ENCODE measurements around the gene PRKCA. TPM values are rescaled to one million over a fixed set of nuclear protein-coding genes. Genes with fewer than 3 reads are reported as not detected.

Gene PRKCA
- total and polyA plus RNA-seq, 9 of the 15 experiments (the other 6 are each of a cell fraction or from before 2014, with no cell fraction given): 3.2 to 33.0 (median 17.8) TPM

DNA sequence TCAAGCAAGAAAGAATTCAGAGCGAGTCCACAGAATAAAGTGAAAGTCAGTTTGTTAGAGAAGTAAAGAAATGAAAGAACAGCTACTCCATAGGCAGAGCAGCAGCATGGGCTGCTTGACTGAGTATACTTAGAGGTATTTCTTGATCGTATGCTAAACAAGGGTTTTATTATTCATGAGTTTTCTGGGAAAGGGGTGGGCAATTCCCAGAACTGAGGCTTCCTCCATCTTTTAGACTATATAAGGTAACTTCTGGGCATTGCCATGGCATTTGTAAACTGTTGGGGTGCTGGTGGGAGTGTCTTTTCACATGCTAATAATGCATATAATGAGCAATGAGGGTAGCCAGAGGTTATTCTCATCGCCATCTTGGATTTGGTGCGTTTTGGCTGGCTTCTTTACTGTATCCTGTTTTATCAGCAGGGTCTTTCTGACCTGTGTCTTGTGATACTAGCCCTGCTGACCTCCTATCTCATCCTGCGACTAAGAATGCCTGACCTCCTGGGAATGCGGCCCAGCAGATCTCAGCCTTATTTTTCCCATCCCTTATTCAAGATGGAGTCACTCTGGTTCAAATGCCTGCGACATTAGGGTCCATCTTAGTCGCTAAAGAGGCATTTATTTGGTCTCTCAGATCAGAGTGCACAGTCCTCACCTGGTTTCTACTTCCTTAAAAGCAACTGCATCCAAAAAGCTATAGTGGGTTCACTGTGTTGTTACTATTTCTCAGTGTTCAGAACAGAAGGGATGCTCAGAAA lies 432.0 kb downstream of the PRKCA start (continued):
- TF ChIP-seq, protein P1, sequence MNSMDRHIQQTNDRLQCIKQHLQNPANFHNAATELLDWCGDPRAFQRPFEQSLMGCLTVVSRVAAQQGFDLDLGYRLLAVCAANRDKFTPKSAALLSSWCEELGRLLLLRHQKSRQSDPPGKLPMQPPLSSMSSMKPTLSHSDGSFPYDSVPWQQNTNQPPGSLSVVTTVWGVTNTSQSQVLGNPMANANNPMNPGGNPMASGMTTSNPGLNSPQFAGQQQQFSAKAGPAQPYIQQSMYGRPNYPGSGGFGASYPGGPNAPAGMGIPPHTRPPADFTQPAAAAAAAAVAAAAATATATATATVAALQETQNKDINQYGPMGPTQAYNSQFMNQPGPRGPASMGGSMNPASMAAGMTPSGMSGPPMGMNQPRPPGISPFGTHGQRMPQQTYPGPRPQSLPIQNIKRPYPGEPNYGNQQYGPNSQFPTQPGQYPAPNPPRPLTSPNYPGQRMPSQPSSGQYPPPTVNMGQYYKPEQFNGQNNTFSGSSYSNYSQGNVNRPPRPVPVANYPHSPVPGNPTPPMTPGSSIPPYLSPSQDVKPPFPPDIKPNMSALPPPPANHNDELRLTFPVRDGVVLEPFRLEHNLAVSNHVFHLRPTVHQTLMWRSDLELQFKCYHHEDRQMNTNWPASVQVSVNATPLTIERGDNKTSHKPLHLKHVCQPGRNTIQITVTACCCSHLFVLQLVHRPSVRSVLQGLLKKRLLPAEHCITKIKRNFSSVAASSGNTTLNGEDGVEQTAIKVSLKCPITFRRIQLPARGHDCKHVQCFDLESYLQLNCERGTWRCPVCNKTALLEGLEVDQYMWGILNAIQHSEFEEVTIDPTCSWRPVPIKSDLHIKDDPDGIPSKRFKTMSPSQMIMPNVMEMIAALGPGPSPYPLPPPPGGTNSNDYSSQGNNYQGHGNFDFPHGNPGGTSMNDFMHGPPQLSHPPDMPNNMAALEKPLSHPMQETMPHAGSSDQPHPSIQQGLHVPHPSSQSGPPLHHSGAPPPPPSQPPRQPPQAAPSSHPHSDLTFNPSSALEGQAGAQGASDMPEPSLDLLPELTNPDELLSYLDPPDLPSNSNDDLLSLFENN (IDR thresholded peaks at IDR 0.05; ENCODE audit: low read depth in 2 of 2, low read length in 2 of 2): no peak
- TF ChIP-seq NR2C2 (CRISPR knock-in tag; IDR thresholded peaks at IDR 0.05): no peak
- peak; percentile 46; the same call in 1 of the 2 replicates for TF ChIP-seq NR2C2 (tag; IDR thresholded peaks at IDR 0.05)
- peak; percentile 78; the same call in 1 of the 2 replicates for TF ChIP-seq BACH1 (tag; IDR thresholded peaks at IDR 0.05)
- no peak for TF ChIP-seq TRIM24 (IDR thresholded peaks at IDR 0.05)
- no peak for TF ChIP-seq TRIM28 (IDR thresholded peaks at IDR 0.05)
- 0 out of 4 replicates have a peak, but pooled peaks of 1 of the 2 experiments have one; percentile 40 for TF ChIP-seq SRF (CRISPR knock-in tag; IDR thresholded peaks at IDR 0.05)
- no peak for TF ChIP-seq ZNF431 (CRISPR knock-in tag; IDR thresholded peaks at IDR 0.05)
- 0 out of 2 replicates have a peak, but pooled peaks have one; percentile 55 for TF ChIP-seq ZNF589 (CRISPR knock-in tag; IDR thresholded peaks at IDR 0.05; ENCODE audit: low read depth)
- TF ChIP-seq, protein P2, sequence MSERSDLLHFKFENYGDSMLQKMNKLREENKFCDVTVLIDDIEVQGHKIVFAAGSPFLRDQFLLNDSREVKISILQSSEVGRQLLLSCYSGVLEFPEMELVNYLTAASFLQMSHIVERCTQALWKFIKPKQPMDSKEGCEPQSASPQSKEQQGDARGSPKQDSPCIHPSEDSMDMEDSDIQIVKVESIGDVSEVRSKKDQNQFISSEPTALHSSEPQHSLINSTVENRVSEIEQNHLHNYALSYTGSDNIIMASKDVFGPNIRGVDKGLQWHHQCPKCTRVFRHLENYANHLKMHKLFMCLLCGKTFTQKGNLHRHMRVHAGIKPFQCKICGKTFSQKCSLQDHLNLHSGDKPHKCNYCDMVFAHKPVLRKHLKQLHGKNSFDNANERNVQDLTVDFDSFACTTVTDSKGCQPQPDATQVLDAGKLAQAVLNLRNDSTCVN (CRISPR knock-in tag; IDR thresholded peaks at IDR 0.05): no peak
- TF ChIP-seq TBL1XR1 (IDR thresholded peaks at IDR 0.05; ENCODE audit: low read length in 2 of 2): no peak
- no peak for TF ChIP-seq ZNF586 (CRISPR knock-in tag; conservative IDR thresholded peaks at IDR 0.05)
- TF ChIP-seq ZNF311 (CRISPR knock-in tag; IDR thresholded peaks at IDR 0.05): peak; percentile 80; the same call in 1 of the 2 replicates
- TF ChIP-seq, protein P3, sequence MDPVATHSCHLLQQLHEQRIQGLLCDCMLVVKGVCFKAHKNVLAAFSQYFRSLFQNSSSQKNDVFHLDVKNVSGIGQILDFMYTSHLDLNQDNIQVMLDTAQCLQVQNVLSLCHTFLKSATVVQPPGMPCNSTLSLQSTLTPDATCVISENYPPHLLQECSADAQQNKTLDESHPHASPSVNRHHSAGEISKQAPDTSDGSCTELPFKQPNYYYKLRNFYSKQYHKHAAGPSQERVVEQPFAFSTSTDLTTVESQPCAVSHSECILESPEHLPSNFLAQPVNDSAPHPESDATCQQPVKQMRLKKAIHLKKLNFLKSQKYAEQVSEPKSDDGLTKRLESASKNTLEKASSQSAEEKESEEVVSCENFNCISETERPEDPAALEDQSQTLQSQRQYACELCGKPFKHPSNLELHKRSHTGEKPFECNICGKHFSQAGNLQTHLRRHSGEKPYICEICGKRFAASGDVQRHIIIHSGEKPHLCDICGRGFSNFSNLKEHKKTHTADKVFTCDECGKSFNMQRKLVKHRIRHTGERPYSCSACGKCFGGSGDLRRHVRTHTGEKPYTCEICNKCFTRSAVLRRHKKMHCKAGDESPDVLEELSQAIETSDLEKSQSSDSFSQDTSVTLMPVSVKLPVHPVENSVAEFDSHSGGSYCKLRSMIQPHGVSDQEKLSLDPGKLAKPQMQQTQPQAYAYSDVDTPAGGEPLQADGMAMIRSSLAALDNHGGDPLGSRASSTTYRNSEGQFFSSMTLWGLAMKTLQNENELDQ (CRISPR knock-in tag; IDR thresholded peaks at IDR 0.05; ENCODE audit: borderline replicate concordance): no peak
- TF ChIP-seq ZNF707 (CRISPR knock-in tag; conservative IDR thresholded peaks at IDR 0.05): 0 out of 2 replicates have a peak, but pooled peaks have one; percentile 57
- no peak for TF ChIP-seq ZNF699 (CRISPR knock-in tag; IDR thresholded peaks at IDR 0.05; ENCODE audit: insufficient replicate concordance)
- TF ChIP-seq ILK (tag; IDR thresholded peaks at IDR 0.05; ENCODE audit: borderline replicate concordance, low read depth): peak; percentile 44; the same call in 1 of the 2 replicates
- TF ChIP-seq NFYB (IDR thresholded peaks at IDR 0.05; ENCODE audit: extremely low read depth, insufficient read length): no peak
- TF ChIP-seq, protein P4, sequence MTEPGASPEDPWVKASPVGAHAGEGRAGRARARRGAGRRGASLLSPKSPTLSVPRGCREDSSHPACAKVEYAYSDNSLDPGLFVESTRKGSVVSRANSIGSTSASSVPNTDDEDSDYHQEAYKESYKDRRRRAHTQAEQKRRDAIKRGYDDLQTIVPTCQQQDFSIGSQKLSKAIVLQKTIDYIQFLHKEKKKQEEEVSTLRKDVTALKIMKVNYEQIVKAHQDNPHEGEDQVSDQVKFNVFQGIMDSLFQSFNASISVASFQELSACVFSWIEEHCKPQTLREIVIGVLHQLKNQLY (CRISPR knock-in tag; conservative IDR thresholded peaks at IDR 0.05): no peak
- no peak for TF ChIP-seq MAFF (IDR thresholded peaks at IDR 0.05; ENCODE audit: low read length)

All from K562 (cell line).